Tibial nerve (tissue), 4 donors: ENCODE results near the gene EFCAB9. TPM values are rescaled to one million over a fixed set of nuclear protein-coding genes. Genes with fewer than 3 reads are reported as not detected.

Experiments
- DNase-seq, 2 donors: peaks; one replicate each; pipeline ENCODE4 v3.0.0-alpha.2; 2019; ENCODE audit warnings: low spot score in 2 of 2
- H3K27ac ChIP-seq, 4 donors: fragments of 200-600 bp; sonication (generic) in 3 of 4; one replicate each; pipeline ENCODE4 v1.5.1; 2017 to 2019; ENCODE audit warnings: mild to moderate bottlenecking in 1 of 4
- H3K27me3 ChIP-seq, 2 donors: fragments of 200-600 bp; sonication (generic) in 1 of 2; one replicate each; pipeline versions ENCODE4 v1.5.1 to v1.6.0; 2017 to 2019
- H3K36me3 ChIP-seq, 3 donors: fragments of 200-600 bp; sonication (generic); one replicate each; pipeline ENCODE4 v1.5.1; 2018 to 2019
- H3K4me1 ChIP-seq, 4 donors: fragments of 200-600 bp; sonication (generic) in 3 of 4; one replicate each; pipeline ENCODE4 v1.5.1; 2017 to 2019
- H3K4me3 ChIP-seq, 4 donors: fragments of 200-600 bp; sonication (generic) in 3 of 4; one replicate each; pipeline ENCODE4 v1.5.1; 2017 to 2019; ENCODE audit warnings: mild to moderate bottlenecking in 1 of 4, moderate library complexity in 1 of 4
- H3K9me3 ChIP-seq, 4 donors: fragments of 200-600 bp; sonication (generic) in 3 of 4; one replicate each; pipeline ENCODE4 v1.5.1; 2017 to 2019
- CTCF ChIP-seq, 5 experiments: fragments of 200-600 bp in 3 of 5; fragments of 450-650 bp in 2 of 5; sonication (generic) in 3 of 5; IDR thresholded peaks; one replicate each; pipeline ENCODE4 v1.5.1; 2016 to 2019; ENCODE audit warnings: antibody characterized with exemption in 5 of 5, mild to moderate bottlenecking in 3 of 5, moderate library complexity in 2 of 5
- EP300 ChIP-seq, 2 donors: sonication (generic); formaldehyde crosslinking; IDR thresholded peaks; one replicate each; pipeline ENCODE4 v1.6.1; 2017; ENCODE audit warnings: antibody characterized with exemption in 2 of 2, mild to moderate bottlenecking in 1 of 2
- POLR2A ChIP-seq, 2 donors: fragments of 450-650 bp; IDR thresholded peaks; one replicate each; pipeline ENCODE4 v1.6.1; 2017; ENCODE audit warnings: antibody characterized with exemption in 2 of 2, mild to moderate bottlenecking in 2 of 2, moderate library complexity in 2 of 2
- WGBS, 2 donors: methylation state at CpG; one replicate each; pipeline ENCODE4 v1.1.5; 2018; 5-methylcytosine and 5-hydroxymethylcytosine counted together
- total RNA-seq, 4 donors: library from RNA; depleted of rRNA; stranded (reverse); fragments of >200 nt; gene quantifications; one replicate each; pipeline ENCODE4 v1.1.0, GENCODE V29; 2016

Gene EFCAB9
- total RNA-seq, 4 donors from 2014 or later = not detected

- H3K4me3 ChIP-seq = no peak overlapping the region
- no peak for DNase-seq
- 32 to 58% methylated on average over 7 of the region's 7 CpGs for WGBS, 2 donors
- no peaks in the 10 kb centered on the region for H3K27me3 ChIP-seq
- TF ChIP-seq POLR2A (IDR thresholded peaks at IDR 0.05) = no peak
- TF ChIP-seq CTCF (IDR thresholded peaks at IDR 0.05) = no peak
- TF ChIP-seq EP300 (IDR thresholded peaks at IDR 0.05) = peak in 1 of 2 donors; percentile 20
- peaks cover 0 to 93% (median 56%) of the 10 kb centered on the region in 4 donors for H3K4me1 ChIP-seq
- H3K27ac ChIP-seq = peak overlapping the region; percentile 68 to 93 (median 78)
- H3K36me3 ChIP-seq = no peaks in the 10 kb centered on the region
- H3K9me3 ChIP-seq = no peaks in the 10 kb centered on the region
Observed at GRCh38 chr5:172165465-172165864, 28.5 kb upstream of the EFCAB9 start.

DNA sequence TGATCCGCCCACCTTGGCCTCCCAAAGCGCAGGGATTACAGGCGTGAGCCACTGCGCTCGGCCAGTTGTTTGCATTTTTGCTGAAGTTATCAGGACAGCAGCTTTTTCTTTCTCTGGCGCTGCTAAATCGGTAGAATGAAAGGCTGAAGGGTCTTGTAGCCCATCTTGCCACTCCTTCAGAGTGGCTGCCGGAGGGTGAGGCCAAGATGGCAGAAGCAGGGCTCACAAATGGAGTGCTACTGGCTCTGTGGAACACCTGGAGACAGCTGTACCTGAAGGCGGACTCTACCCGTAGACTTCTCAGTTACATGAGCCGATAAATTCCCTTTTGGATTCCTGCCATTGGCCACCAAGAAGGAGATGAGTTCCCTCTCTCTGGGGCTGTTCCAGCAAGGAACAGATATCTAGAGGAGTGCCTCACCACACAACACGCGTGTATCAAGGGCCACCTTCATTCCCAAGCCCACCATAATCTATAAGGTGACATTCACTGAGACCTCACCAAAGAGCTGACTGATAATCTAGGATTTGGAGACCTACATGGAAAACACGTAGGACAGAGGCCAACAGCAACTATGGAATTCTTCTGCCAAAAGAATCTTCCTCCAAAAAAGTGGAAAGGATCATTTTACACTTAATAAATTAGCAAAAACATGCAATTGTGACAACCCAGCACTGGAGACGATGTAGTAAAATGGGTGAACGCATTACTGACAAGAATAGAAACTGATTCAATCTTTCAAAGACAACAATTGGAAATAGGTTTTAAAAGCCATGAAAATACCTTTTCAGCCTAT is 27.7 kb upstream of the EFCAB9 start:
- 69 to 72% methylated on average over 16 of the region's 16 CpGs for WGBS, 2 donors

DNA sequence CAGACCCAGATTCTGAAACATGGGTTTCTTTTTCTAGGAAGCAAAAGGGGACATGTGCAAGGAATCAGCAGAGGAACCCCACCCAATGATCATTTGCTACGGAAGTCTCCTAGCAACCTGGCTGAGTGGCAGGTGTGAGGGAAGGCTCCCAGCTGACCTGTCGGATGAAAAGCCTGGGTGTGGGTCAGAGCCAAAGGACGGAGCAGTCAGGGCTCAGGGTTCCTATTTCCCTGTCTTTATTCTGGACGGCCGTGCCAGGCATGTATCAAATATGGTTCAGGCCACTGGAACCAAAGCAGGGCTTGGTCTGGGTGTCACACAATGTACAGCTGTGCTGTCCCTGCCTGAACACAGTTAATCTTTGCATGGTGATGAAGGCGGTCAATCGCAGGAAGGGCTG is 26.1 kb upstream of the EFCAB9 start:
- WGBS, 2 donors = 64% methylated on average over 7 of the region's 7 CpGs
- H3K4me3 ChIP-seq = no peak overlapping the region
- peaks cover 0 to 92% (median 55%) of the 10 kb centered on the region in 4 donors for H3K4me1 ChIP-seq
- peak overlapping the region in 3 of 4 donors; percentile 21 to 93 (median 88) for H3K27ac ChIP-seq
- H3K9me3 ChIP-seq = no peaks in the 10 kb centered on the region
- no peak for DNase-seq
- TF ChIP-seq EP300 (IDR thresholded peaks at IDR 0.05) (no peak), CTCF (IDR thresholded peaks at IDR 0.05) (no peak), POLR2A (IDR thresholded peaks at IDR 0.05) (no peak)
- H3K36me3 ChIP-seq = no peaks in the 10 kb centered on the region
- no peaks in the 10 kb centered on the region for H3K27me3 ChIP-seq

More for the DNA sequence above, 27.7 kb upstream of the EFCAB9 start:
- no peaks in the 10 kb centered on the region for H3K27me3 ChIP-seq
- DNase-seq = no peak
- TF ChIP-seq POLR2A (IDR thresholded peaks at IDR 0.05) (no peak), CTCF (IDR thresholded peaks at IDR 0.05) (no peak), EP300 (IDR thresholded peaks at IDR 0.05) (no peak)
- no peaks in the 10 kb centered on the region for H3K36me3 ChIP-seq
- no peak overlapping the region for H3K4me3 ChIP-seq
- H3K27ac ChIP-seq = peak overlapping the region in 3 of 4 donors; percentile 39 to 93 (median 88)
- no peaks in the 10 kb centered on the region for H3K9me3 ChIP-seq
- H3K4me1 ChIP-seq = peaks cover 0 to 93% (median 56%) of the 10 kb centered on the region in 4 donors

DNA sequence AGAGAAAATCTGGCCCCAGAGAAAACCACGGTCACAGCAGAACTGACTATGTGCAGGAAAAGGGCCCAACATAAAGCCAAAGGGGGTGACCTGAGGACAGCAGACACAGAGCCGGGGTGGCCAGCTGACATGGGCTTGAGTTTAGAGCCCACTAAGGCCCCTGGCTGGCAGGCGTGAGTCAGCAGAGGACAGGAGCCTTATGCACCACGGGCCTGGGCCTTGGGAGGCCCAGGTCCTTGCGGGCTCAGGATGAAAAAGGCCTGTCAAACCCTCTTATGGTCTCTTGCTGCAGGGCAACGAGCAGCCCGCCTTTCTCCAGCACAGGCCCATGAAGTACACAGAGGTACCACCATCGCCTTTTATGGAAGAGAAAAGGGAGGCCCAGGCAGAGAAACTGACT is 25.7 kb upstream of the EFCAB9 start:
- no peak for DNase-seq
- Histone ChIP-seq H3K4me3 (no peak overlapping the region), H3K27me3 (no peaks in the 10 kb centered on the region), H3K27ac (peak overlapping the region in 3 of 4 donors; percentile 21 to 93 (median 88)), H3K36me3 (no peaks in the 10 kb centered on the region), H3K4me1 (peaks cover 0 to 92% (median 55%) of the 10 kb centered on the region in 4 donors), H3K9me3 (no peaks in the 10 kb centered on the region)
- 54 to 76% methylated on average over 5 to 6 of the region's 8 CpGs for WGBS, 2 donors
- no peak for TF ChIP-seq EP300 (IDR thresholded peaks at IDR 0.05)
- TF ChIP-seq POLR2A (IDR thresholded peaks at IDR 0.05) = no peak
- no peak for TF ChIP-seq CTCF (IDR thresholded peaks at IDR 0.05)

DNA sequence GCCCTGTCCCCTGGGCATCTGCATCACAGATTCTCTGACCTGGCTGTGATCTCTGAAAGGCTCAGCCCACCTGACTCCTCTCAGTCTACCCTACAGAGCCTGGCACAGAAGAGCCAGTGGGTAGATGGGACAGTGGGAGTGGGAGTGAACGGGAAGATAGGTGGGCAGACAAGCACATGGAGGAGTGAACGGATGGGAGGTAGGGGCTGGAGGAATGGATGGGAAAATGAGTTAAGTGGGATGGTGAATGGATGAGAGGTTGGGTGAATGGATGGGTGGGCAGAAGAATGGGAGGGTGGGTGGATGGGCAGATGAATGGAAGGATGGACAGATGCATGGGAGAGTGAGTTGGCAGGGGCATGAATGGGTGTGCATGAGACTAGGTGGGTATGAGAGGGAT is 24.8 kb upstream of the EFCAB9 start:
- H3K9me3 ChIP-seq = no peaks in the 10 kb centered on the region
- no peak for DNase-seq
- H3K4me1 ChIP-seq = peaks cover 0 to 92% (median 56%) of the 10 kb centered on the region in 4 donors
- no peaks in the 10 kb centered on the region for H3K27me3 ChIP-seq
- TF ChIP-seq EP300 (IDR thresholded peaks at IDR 0.05) (no peak), POLR2A (IDR thresholded peaks at IDR 0.05) (no peak), CTCF (IDR thresholded peaks at IDR 0.05) (no peak)
- H3K27ac ChIP-seq = peak overlapping the region in 1 of 4 donors; percentile 88
- 78 to 79% methylated on average over 2 of the region's 2 CpGs for WGBS, 2 donors
- no peak overlapping the region for H3K4me3 ChIP-seq
- H3K36me3 ChIP-seq = no peaks in the 10 kb centered on the region
